ENCODE data around the gene SUN2.

GRCh38 chr22:38728871-38729796 lies 26.7 kb downstream of the SUN2 start:
- TF ChIP-seq CTCF (IDR thresholded peaks at IDR 0.05) = no peak
- no peak for TF ChIP-seq POLR2A (IDR thresholded peaks at IDR 0.05)

Data from uterus (tissue), 2 donors.